ENCODE data around the gene ATRN. TPM values are rescaled to one million over a fixed set of nuclear protein-coding genes. Genes with fewer than 3 reads are reported as not detected.
A peak's percentile ranks its signal among the peaks of the same experiment; 100 is the strongest.

Gene ATRN
- total RNA-seq, 1 experiment from 2014 or later = 19.9 TPM

- TF ChIP-seq E2F1 (CRISPR knock-in tag; IDR thresholded peaks at IDR 0.05) (no peak; the same call in 1 of the 2 replicates), CREM (CRISPR knock-in tag; IDR thresholded peaks at IDR 0.05) (peak; percentile 47; the same call in 1 of the 2 replicates), MAX (CRISPR knock-in tag; IDR thresholded peaks at IDR 0.05) (no peak; the same call in 1 of the 2 replicates), ZNF416 (CRISPR knock-in tag; IDR thresholded peaks at IDR 0.05) (no peak), ZNF317 (CRISPR knock-in tag; IDR thresholded peaks at IDR 0.05; ENCODE audit: borderline replicate concordance, low read depth) (0 out of 2 replicates have a peak, but pooled peaks have one; percentile 10), E2F4 (CRISPR knock-in tag; IDR thresholded peaks at IDR 0.05; ENCODE audit: borderline replicate concordance, low read depth) (no peak), CDX4 (CRISPR knock-in tag; IDR thresholded peaks at IDR 0.05; ENCODE audit: borderline replicate concordance) (no peak), GTF2I (CRISPR knock-in tag; conservative IDR thresholded peaks at IDR 0.05) (no peak), PRRX2 (CRISPR knock-in tag; IDR thresholded peaks at IDR 0.05) (no peak), AFF4 (CRISPR knock-in tag; IDR thresholded peaks at IDR 0.05; ENCODE audit: borderline replicate concordance) (no peak), ZNF512 (CRISPR knock-in tag; IDR thresholded peaks at IDR 0.05; ENCODE audit: borderline replicate concordance) (no peak), FOXP4 (CRISPR knock-in tag; IDR thresholded peaks at IDR 0.05) (no peak; the same call in 1 of the 2 replicates), MYBL2 (CRISPR knock-in tag; IDR thresholded peaks at IDR 0.05) (no peak), NR3C1 (CRISPR knock-in tag; conservative IDR thresholded peaks at IDR 0.05; ENCODE audit: low read depth) (no peak; the same call in 1 of the 2 replicates), ZBTB43 (CRISPR knock-in tag; IDR thresholded peaks at IDR 0.05) (no peak), HMGA2 (CRISPR knock-in tag; IDR thresholded peaks at IDR 0.05) (no peak), ZNF263 (CRISPR knock-in tag; IDR thresholded peaks at IDR 0.05; ENCODE audit: low read depth) (no peak), ETV6 (CRISPR knock-in tag; IDR thresholded peaks at IDR 0.05) (peak; percentile 6; the same call in 1 of the 2 replicates), TEAD4 (CRISPR knock-in tag; IDR thresholded peaks at IDR 0.05) (no peak), SMAD3 (CRISPR knock-in tag; IDR thresholded peaks at IDR 0.05; ENCODE audit: borderline replicate concordance) (0 out of 2 replicates have a peak, but pooled peaks have one; percentile 19), AR (CRISPR knock-in tag; IDR thresholded peaks at IDR 0.05) (no peak), CREB1 (CRISPR knock-in tag; IDR thresholded peaks at IDR 0.05) (no peak), ZNF121 (CRISPR knock-in tag; IDR thresholded peaks at IDR 0.05) (peak; percentile 79; the same call in 1 of the 2 replicates)
Observed at GRCh38 chr20:3470627-3471396, at the start of gene ATRN (continued).
